GM13976 (cell line): ENCODE measurements around the gene ZFHX2.

Experiments used
- DNase-seq: peaks from one replicate; pipeline ENCODE4 v3.0.0; 2012; ENCODE audit warnings: low spot score
- in situ Hi-C: fragments of 300-500 bp; cut with MboI; formaldehyde crosslinking; loops from one replicate; pipeline ENCODE4 v1.12.0; 2022; ENCODE audit warnings: low sequenced_read_pairs, mixed read lengths, inconsistent platforms; ENCODE audit not compliant: unreplicated experiment
- TF ChIP-seq, protein P1 (sequence below): IDR thresholded peaks from 2 replicates; pipeline ENCODE4 v1.5.1; 2012; ENCODE audit warnings: borderline replicate concordance, mild to moderate bottlenecking; ENCODE audit not compliant: insufficient read depth; ENCODE audit errors: extremely low read depth, missing control alignments, control extremely low read depth

Gene ZFHX2

DNA sequence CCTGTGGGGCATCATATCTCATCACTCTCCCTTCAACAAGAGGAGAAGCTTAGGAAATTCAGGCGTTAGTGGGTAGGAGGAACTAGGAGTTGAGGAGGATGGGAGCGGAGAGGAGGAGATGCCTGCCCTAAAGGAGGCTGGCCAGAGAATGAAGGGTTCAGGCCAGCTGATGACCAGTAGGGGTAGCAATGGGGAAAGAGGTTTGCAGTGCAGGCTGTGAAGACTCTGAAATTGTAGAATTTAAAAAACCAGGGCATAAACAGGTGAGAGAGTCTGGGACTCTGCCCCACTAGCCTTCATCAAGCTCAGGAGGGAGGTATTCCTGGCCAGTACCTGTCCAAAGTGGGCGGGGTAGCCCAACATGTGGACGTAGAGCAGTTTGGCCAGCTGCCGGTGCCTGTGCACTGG lies 15.2 kb upstream of the ZFHX2 start:
- DNase-seq, result no peak
- in situ Hi-C loops, result no loop called here
- TF ChIP-seq, protein P1, sequence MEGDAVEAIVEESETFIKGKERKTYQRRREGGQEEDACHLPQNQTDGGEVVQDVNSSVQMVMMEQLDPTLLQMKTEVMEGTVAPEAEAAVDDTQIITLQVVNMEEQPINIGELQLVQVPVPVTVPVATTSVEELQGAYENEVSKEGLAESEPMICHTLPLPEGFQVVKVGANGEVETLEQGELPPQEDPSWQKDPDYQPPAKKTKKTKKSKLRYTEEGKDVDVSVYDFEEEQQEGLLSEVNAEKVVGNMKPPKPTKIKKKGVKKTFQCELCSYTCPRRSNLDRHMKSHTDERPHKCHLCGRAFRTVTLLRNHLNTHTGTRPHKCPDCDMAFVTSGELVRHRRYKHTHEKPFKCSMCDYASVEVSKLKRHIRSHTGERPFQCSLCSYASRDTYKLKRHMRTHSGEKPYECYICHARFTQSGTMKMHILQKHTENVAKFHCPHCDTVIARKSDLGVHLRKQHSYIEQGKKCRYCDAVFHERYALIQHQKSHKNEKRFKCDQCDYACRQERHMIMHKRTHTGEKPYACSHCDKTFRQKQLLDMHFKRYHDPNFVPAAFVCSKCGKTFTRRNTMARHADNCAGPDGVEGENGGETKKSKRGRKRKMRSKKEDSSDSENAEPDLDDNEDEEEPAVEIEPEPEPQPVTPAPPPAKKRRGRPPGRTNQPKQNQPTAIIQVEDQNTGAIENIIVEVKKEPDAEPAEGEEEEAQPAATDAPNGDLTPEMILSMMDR, result no peak

DNA sequence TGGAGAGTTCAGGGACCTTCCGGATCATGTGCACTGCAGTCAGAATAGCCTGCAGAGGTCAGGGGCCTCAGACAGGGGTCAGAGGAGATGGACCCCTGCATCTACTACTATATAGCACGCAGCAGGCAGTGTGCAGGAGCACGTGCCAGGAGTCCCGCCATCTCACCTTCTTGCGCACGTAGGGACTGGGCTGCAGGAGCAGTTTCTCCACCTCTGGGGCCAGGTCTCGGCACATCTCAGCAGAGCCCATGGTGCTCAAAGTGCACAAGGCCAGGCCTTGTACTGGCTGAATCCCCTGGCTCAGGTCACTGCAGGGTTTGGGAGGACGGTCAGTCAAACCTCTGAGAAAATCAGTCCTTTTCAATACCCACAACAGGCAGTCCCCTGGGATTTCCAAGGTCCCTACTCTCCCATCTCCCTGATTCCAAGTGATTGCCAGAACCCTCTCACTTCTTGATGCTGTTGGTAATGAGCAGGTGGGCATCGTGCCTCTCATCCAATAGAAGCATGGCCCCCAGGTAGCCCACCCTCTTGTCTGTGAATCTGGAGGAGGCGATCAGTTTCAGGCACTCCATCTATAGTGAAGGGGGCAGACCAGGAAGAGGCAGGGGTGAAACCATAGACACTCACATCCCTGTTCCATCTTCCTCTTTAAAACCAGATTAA lies 14.7 kb upstream of the ZFHX2 start:
- in situ Hi-C loops, result no loop called here
- no peak for DNase-seq
- TF ChIP-seq, protein P1, result no peak

DNA sequence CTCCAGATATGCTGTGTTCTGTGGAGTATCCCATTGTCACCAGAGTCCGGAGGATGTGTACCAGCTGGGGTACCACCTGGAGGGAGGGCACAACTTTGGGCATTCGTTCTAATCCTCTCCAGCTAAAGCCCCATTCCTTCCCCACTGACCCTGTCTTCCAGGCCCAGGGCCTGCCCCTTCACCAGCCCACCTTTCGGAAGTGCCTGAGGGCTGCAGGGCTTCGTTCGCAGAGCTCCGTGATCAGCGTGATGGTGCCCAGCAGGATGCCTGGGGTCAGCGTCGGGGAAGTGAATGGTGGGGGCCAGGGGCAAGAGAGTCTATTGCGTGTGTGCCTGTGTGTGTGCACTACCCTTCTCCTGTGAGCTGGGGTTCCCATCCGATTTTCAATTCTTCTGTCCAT lies 14.1 kb upstream of the ZFHX2 start:
- DNase-seq, result no peak
- TF ChIP-seq, protein P1, result no peak
- in situ Hi-C loops, result no loop called here

GRCh38 chr14:23564876-23565275 lies 13.3 kb upstream of the ZFHX2 start:
- in situ Hi-C loops, result no loop called here
- no peak for DNase-seq
- TF ChIP-seq, protein P1, result no peak

DNA sequence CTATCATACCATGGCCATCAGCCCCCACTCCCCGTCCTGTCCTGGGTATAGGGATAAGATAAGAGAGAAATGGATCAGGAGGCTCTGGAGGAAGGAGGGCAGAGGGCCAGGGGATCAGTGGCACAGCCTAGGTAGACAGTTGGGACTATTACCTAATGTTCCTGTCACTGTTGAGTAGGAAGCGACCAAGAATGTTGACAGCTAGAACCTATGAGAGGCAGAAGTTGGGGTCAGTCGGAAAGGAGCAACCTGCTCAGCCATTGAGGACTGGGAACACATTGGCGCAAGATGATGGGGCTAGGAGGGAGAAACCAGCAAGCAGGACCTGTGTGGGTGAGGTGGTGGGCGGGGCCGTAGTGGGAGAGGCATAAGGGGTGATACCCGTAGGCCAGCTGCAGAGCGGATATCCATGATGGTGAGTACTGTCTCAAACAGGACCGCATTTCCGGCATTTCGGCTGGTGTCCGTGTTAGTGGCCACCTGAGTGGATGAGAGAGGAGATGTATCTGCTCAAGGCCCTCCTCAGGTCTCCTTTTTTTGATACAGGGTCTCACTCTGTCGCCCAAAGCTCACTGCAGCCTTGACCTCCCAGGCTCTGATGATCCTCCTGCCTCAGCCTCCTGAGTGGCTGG lies 12.7 kb upstream of the ZFHX2 start:
- in situ Hi-C loops, result no loop called here
- DNase-seq, result no peak
- TF ChIP-seq, protein P1, result no peak

DNA sequence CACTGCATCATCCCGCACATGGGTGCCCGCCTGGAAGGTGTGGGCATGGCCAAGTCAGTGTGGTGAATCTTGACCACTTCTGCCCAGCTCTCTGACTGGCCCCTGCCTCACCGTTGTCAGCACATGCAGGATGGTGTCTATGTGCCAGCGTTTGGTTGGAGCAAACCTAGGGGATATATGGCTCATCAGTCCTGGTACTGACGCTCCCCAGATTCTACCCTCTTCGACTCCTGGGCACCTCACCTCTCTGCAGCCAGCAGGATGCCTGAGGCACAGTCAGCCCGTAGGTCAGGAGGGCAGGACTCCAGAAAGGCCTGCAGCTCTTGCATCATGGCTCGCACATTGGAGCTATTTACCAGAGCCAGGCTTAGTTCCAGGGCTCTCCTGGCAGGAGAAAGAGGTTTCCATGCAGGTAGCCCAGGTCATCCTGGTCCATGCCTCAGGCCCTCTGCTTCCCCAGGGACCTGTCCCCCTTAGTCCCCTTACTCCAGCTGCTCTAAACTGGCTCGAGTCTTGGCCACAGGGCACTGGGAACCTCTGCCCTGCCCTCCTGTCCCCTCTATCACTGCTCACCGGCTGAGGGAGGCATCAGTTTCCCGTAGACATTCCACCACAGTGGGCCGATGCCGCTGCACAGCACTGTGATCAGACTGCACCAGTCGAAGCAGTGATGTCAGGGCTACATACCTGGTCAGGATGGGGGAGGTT lies 12.1 kb upstream of the ZFHX2 start:
- DNase-seq, result no peak
- in situ Hi-C loops, result no loop called here
- TF ChIP-seq, protein P1, result no peak
